Skin epidermis (tissue), 12 donors: ENCODE results near the gene BCAP31.
"Not testable (repeated sequence)": the region's sequence is repeated elsewhere in the genome, so short reads cannot be mapped to it uniquely, and the experiment has no call there.

ENCODE experiments used
- H3K27ac ChIP-seq, 21 experiments: fragments of 200-600 bp; sonication (generic) in 11 of 21; one replicate each; pipeline ENCODE4 v1.5.0; 2020; ENCODE audit warnings: mild to moderate bottlenecking in 3 of 21, inconsistent platforms in 2 of 21, moderate library complexity in 2 of 21
- H3K4me3 ChIP-seq, 7 experiments: fragments of 200-600 bp; sonication (generic) in 2 of 7; one replicate each; pipeline ENCODE4 v1.5.0; 2020; ENCODE audit warnings: inconsistent platforms in 2 of 7, mild to moderate bottlenecking in 2 of 7, moderate library complexity in 1 of 7

Gene BCAP31

DNA sequence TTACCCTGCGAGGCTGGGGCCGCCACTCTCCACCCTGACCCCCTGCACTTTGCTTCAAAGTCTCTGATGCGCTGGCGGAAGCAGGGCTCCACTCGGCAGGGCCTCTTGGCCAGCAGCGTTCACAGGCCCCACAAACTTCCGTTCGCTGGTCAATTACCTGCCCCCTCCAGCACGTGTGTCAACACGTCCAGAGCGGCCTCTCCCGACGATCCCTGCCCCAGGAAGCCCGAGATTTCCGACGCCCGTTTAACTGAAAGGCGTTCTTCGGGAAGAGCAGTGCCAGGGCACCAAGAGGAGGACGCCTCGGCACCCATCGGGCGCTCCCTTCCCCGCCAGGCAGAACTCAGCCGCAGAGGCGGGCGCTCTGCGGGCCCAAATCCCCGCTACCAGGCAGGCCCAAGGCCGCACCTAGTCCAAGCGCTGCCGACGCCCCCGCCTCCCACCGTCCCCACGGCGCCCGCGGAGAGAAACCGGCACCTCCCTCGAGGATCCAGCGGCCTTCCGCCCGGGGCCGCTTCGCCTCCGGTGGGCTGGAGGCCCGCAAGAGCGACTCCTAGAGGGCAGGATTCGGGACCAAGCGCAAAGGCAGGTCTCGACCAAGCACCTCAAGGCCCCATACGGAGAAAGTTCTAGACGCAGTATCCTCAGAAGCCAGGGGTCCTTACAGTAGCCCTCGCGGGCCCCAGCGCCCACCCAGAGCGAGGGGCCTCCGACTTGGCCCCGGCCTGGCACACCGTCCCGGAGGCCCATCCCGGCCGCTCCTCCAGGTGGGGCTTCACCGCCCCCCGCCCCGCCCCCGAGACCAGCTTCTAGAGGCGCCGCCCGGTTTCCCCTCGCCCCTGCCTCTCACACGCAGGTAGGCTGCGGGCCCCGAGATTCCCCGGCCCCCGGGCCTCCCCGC lies 586 bp downstream of the BCAP31 start:
- H3K4me3 ChIP-seq: peak overlapping the region; percentile 52 to 76 (median 68)
- H3K27ac ChIP-seq: peak overlapping the region; percentile 53 to 94 (median 87)

DNA sequence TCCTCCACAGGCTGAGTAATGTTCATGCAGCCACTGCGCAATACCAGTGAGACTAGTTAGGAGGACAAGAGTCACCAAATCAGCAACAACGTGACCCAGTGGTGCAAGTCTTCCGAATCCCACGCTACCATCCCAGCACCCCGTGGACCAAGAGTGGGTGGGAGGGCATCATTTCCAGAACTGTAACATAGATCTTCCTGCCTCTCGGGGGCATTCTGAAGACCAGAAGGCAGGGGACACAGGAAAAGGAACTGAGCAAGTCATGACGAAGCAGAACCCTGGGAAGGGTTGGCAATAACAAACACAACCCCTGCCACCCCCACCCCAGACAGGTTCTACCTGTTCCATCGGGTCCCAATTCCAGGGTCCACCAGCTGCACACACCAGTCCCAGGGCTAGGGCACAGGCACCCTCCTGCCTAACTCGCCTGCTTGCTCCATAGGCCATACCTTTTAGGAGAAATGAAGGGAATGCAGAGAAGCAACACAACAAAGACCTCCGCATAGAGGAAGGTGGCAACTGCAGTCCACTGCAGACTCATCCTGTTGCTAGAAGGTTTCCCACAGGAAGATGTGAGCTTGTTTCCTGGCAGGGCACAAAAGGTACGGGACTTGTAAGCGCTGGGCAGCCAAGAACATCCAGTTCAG lies 1.4 kb downstream of the BCAP31 start:
- Histone ChIP-seq H3K27ac (peak overlapping the region; percentile 53 to 94 (median 87)), H3K4me3 (peak overlapping the region; percentile 52 to 76 (median 68))

DNA sequence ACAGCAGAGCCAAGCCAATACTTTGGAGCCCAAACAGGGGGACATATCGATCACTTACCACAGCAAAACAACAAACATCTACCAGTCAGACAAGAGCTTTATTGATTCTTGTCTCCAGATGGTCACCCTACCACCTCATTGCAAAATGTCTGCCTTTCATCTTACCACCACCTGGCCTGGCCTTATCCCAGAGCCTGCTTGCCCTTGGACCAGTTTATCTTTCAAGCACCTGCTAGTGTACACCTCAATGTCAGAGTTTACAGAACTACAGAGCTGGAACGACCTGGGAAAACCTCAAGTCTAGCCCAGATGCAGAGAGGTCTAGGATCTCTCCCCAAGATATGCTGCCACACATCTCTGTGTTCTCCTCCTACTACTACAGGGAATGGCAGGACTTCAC lies 4.5 kb downstream of the BCAP31 start:
- no peak overlapping the region for H3K27ac ChIP-seq
- H3K4me3 ChIP-seq: no peak overlapping the region

DNA sequence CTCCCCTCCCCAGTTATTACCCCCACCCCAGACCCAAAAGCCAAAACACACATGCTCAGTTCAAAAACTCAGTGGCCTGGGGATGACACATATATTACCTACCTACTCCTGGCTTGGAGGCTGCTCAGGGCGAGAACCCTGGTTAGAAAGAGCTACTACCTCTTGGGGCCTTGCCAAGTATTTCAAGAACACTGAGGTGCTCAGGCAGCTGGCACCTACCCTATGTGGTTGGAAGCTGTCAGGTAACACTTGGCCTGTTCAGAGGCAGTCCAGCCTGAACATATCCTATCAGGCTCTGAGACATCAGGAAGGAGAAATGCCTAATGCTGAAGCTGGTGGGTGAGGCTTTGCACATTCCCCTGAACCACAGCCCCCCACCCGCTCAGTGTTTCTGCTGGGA lies 4.9 kb downstream of the BCAP31 start:
- Histone ChIP-seq H3K27ac (no peak overlapping the region), H3K4me3 (no peak overlapping the region)

DNA sequence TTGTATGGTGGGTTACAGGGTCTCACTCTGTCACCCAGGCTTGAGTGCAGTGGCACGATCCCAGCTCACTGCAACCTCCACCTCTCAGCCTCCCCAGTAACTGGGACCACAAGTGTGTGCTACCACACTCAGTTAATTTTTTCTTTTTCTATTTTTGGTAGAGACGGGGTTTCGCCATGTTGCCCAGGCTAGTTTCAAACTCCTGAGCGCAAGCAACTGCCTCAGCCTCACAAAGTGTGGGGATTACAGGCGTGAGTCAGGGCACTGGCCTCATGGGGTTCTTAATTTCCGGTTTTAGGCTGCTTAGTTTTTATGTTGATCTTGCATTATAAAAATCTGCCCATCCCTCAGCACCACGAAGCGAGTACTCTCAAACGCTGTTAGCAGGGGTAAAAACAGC lies 6.7 kb downstream of the BCAP31 start:
- H3K4me3 ChIP-seq: no peak overlapping the region
- no peak overlapping the region for H3K27ac ChIP-seq

DNA sequence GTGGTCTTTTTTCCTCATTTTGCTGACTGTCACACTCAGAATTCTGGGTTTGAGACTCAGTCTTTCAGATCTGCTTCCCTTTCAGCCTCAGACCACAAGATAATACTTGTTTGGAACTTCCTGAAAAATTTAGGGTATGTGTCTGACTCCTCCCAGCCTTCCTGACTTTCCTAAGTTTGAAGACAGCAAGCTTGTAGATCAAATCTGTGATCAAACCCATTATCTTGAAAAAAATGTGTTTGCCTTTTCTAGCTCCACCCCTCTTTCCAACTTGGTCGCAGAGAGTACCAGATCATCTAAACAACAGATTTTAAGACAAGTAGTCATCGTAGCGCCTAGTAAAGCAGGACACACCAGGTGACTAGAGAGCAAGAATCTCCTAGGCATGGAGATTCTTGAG lies 9.9 kb downstream of the BCAP31 start:
- no peak overlapping the region for H3K4me3 ChIP-seq

DNA sequence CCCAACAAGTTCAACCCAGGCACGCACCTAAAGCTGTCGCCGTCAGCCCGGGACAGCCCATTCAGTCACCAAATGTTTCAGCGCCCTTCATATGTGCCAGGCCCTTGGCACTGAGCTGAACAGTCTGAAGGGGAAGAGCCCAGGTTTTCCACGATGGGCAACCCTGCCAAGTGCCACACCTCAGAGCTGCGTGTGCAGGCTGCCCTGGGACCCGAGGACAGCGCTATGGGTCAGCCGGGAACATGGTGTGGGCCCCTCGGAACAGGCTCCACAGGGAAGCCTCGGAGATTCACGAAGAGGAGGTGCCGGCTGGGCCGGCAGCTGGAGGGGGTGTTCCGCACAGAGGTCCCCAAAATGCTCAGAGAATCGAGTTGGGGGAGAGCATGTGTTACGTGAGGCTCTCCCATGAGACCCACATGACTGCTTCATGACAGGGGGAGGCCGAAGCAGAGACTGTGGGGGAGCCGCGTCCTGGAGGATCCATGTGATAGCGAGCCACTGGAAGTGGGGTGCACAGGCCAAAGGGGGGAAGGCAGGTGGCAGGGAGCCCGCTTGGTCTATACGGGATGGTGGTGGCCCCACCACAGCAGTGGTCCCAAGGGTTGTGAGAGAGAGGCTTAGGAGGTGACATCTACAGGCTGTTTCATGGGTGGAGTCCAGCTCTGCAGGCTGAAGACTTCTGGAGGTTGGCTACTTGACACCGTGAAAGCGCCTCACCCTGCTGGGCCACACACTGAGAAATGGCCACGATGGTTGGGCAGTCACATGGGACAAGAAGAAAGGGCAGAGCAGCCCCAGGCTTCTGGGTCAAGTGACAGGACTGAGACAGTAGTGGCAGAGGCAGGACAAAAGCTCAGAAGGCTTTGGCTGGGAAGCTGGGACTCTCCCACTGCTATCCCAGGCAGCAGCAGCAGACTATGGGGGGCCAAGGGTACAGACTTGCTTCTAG lies 14.2 kb downstream of the BCAP31 start:
- no peak overlapping the region for H3K4me3 ChIP-seq
- H3K27ac ChIP-seq: no peak overlapping the region

More for the DNA sequence above, 9.9 kb downstream of the BCAP31 start:
- no peak overlapping the region for H3K27ac ChIP-seq

DNA sequence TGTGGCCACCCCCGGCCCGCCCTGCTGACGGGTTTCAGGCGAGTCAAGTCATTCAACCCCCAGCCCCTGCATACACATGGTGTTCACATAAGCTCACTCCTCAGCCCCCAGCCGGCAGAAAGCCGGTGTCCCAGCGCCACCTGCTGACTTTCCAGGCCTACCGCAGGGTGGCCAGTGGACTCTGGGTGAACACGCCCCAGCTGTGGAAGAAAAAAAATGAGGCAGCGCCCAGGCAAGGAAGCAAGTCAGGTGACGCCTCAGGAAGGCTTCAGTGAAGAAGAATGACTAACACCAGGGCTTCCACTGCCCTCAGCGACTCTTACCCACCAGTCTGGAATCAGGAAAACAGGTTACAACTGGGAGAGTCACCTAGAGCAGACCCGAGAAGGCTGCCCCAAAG lies 15.8 kb downstream of the BCAP31 start:
- Histone ChIP-seq H3K4me3 (no peak overlapping the region), H3K27ac (peak overlapping the region in 2 of 21 experiments; percentile 14 to 44)

DNA sequence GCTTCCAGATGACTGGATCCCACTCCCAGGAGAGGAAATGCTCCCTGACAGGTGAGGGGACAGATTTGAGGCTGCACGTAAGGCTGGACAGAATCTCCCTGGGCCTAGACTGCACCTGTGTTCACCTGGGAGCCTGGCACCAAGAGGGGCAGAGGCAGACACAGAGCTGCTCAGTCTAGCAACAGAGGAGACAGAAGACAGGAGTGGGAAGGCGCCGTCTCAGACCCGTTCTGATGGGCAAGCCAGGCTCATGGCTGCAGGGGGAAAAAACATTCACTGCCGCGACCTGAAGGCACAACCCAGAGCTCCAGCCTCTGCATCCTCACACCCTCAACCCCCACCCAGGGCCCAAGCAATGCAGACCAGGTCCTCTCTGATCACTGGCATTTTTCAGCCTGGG lies 16.8 kb downstream of the BCAP31 start:
- Histone ChIP-seq H3K27ac (no peak overlapping the region), H3K4me3 (no peak overlapping the region)

DNA sequence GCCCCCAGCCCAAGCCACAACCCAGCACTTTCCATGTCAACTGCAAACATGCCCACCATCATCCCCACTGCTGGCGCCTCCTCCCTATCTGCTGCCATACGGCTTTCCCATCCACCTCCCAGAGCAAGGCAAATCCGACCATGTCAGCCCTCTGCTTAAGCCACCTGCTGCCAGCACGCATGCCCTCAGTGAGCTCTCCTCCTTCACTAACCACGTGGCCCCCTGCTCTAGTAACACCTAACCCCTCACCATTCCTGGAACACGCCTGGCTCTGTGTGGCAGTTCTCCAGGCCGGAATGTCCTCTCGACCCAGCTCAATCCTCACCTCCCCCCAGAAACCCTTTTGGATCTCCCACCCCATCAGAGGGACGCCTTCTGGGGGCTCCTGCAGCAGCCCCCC lies 17.4 kb downstream of the BCAP31 start:
- H3K27ac ChIP-seq: peak overlapping the region in 1 of 21 experiments; percentile 7
- no peak overlapping the region for H3K4me3 ChIP-seq

DNA sequence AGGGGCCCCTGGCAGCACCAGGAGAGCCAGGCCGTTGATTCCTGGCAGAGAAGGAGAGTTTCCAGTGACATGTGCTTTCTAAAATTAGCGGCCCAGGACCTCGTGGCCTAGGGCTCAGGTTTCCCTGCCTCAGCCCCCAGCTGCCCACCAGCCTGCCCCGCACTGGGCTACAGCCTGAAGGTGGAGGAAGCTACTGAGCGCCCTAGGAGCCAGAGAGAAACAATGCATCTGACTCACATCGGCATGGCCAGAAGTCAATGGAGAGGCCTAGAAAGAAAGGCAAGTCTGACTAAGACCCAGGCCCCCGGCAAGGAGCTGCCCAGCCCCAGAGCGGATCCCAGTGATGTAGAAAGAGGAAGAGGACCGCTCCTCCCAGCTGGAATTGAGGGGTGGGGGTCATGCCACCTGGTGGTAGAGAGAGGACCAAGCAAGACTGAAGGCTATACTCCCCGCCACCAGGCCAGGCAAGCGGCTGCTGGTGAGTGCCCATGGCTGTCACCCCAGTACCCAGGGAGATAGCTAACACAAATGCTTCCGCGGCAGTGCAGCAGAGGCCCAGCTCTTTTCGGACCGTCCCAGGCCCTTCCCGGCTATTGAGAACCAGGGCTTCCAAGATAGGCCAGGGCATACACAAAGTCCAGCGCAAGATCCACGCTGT lies 18.7 kb downstream of the BCAP31 start:
- H3K4me3 ChIP-seq: not testable (repeated sequence)
- H3K27ac ChIP-seq: peak overlapping the region in 5 of 21 experiments; percentile 10 to 31 (median 20)

DNA sequence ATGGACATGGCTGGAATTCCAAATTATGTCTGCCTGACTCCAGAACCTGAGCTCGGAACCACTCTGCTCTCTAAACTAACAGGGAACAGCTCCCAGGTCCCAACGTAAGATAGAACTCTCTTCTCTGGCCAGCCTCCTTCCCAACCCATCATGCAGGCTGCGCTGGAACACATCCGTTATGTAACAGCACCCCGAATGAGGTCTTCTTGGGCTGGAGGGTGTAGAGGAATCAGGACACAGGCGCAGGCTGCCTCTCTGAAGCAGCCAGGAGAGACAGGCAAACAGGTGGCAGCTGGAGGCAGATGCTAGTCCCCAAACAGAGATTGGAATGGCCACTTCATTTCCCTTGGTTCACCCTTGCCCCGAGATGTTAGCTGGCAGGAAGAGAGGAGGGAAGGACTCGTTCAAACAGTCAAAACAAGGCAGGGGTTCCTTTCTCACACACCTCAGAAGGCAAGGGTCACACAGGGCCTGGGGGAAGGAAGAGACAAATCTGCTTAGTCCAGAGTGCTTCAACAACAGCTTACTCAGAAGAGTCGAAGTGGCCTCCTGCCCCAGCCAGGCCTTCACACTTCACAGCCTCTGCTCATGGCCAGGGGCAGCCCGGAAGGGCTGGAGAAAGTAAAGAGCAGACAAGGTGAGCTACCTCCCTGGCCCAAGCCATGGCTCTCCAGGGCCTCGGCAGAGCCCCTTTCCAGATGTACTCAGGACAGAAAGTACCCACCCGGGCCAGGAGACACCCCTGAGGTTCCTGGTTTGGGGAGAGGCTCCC lies 19.4 kb downstream of the BCAP31 start:
- peak overlapping the region in 4 of 21 experiments; percentile 19 to 31 (median 20) for H3K27ac ChIP-seq
- H3K4me3 ChIP-seq: not testable (repeated sequence)

DNA sequence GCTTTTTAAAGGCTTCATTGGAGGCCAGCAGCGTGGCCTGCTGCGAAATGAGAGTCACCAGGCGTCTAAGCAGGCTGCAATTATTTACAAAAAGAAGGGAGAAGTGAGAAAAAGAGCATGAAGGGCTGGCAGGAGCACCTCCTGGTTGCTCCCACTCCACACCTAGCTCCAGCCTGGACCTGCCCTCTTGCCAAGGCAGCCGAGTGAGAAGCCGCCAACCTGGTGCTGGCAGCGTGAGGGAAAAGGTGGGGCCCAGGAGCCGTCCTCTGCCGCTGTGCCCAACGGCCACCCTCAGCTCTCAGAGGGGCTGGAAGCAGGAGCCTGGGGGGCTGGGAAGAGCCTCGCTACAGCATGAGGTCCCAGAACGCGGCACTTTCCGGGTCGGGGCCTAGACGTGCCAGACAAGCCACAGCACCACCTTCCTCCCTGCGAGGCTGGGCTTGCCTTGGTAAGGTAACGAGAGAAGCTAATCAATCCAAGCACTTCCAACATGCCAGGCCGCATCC lies 20.1 kb downstream of the BCAP31 start:
- Histone ChIP-seq H3K27ac (peak overlapping the region in 9 of 21 experiments; percentile 3 to 69 (median 37)), H3K4me3 (no peak overlapping the region)

DNA sequence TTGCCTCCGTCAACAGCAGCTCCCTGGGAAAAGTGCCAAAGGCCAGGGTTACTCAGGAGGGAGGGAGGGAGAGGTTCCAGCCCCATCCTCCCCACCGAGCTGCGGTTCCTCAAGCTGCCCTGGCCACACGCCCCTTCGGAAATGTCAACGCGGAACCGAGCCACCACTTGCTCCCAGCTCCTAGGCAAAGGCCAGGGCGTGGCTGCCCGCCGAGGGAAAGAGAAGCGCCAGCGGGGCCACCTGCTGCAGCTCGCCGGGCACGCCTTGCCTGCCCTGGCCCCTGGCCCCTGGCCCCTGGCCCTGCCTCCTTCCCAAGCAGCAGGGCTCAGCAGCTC lies 21.2 kb downstream of the BCAP31 start:
- no peak overlapping the region for H3K27ac ChIP-seq
- no peak overlapping the region for H3K4me3 ChIP-seq

DNA sequence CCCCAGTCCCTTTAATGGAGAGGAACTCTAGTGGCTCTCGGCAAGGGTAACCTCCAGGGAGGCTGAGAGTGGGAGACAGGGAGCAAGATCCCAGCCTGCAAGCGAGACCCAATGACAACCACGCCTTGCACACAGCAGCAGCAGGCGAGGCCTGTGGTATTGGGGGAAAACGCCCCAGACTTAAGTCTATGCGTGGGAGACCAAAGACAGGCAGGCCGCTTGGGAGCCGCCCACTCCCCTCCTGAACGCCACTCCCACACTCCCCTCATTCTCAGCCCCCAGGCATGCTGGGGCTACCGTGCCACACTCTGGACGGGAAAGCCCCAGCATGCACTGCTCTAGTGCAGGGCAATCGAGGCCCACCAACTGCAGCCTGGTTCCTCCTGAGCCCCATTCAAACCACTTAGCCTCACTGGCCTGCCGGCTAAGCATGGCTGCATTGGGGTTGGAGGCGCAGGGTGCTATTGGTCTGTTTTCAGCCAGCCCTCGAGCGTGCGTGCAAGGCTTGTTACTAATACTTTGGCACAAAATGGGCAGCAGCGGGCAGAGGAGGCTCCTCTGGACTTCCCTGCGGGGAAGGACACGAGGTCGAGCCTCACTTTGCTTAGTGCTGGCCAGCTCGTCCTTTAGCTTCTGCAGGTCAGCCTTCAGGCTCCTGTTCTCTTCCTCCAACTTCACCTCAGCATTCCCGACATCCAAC lies 21.7 kb downstream of the BCAP31 start:
- Histone ChIP-seq H3K4me3 (no peak overlapping the region), H3K27ac (no peak overlapping the region)

DNA sequence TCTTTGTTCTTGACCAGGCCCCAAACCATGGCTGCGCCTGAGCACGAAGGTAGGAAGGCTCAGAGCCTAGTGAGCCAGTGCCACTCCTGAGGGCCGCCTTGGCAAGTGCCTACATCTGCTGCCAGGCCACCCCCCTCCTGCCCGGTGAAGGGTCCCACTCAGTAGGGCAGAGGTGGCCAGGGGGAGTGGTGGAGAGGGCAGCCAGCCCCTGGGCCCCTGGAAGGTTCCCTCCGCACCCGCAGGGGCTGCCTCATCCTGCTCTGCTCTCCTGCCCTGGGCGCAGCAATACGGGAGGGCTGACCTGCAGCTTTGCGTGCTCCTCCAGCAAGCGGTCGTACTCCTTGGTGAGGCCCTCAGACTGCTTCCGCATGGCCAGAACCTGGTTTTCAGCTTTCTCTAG lies 22.5 kb downstream of the BCAP31 start:
- no peak overlapping the region for H3K27ac ChIP-seq
- no peak overlapping the region for H3K4me3 ChIP-seq

DNA sequence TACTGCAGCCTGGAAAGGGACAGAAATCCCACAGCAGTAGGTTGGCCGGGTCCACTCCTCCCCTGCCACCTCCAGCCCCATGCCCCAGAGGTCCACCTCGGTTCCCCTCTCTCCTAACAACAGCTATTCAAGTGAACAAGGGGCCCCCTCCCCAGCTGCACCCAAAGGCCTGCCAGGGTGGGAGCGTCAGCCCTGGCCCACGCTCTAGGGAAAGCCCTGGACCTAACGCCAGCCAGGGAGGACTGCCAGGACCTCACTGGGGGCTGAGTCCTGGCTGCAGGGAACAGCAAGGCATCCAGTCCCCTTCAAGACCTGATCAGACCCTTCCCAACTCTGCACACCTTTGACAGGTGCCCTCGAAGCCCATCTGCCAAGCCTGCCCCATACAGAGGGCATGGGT lies 23.2 kb downstream of the BCAP31 start:
- Histone ChIP-seq H3K4me3 (no peak overlapping the region), H3K27ac (peak overlapping the region in 1 of 21 experiments; percentile 31)

DNA sequence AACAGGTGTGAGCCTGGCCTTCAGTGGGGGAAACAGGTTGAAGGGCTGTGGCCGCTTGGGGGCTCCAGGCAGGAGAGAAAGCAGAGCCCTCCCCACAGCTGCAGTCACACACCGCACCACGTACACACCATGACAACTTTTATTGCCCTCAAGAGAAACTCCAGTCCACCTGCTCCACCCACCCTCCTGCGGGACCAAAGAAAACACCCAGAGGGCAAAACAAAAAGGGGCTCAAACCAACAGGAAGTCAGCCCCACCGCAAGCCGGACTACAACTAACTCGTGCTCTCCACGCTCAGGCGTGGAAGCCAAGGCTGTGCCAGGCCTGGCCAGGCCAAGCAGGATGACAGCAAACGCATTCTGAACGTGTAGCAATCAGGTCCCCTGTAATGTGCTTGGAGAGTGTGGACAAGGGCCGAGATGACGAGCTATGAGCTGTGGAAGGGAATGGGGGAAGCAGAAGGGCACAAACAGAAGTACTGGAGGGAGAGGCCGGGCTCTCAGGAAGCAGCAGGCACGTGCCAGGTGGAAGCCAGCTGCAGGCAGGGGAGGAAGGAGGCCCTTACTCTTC lies 23.7 kb downstream of the BCAP31 start:
- no peak overlapping the region for H3K4me3 ChIP-seq
- peak overlapping the region in 5 of 21 experiments; percentile 26 to 62 (median 35) for H3K27ac ChIP-seq
